Umbilical cord (tissue), 2 donors: ENCODE results near the gene SIAH3. TPM values are rescaled to one million over a fixed set of nuclear protein-coding genes. Genes with fewer than 3 reads are reported as not detected.

Experiments
- DNase-seq: peaks from one replicate; pipeline ENCODE4 v3.0.0-alpha.2; 2015; ENCODE audit warnings: low spot score
- total RNA-seq: library from RNA; depleted of rRNA; stranded (reverse); fragments of >200 nt; gene quantifications from one replicate; pipeline ENCODE4 v1.2.3, GENCODE V29; 2014; ENCODE audit warnings: low replicate concordance; ENCODE audit not compliant: insufficient read depth

The SIAH3 gene
- total RNA-seq, 1 donor from 2014 or later, result 2.9 TPM

- no peak for DNase-seq
Observed at GRCh38 chr13:45742985-45743384, 108.6 kb downstream of the SIAH3 start.

- DNase-seq, result no peak
Observed at GRCh38 chr13:45737571-45738017, 114.0 kb downstream of the SIAH3 start.

GRCh38 chr13:45733361-45733760 lies 118.2 kb downstream of the SIAH3 start:
- no peak for DNase-seq

GRCh38 chr13:45732916-45733315 lies 118.6 kb downstream of the SIAH3 start:
- DNase-seq, result no peak

- DNase-seq, result no peak
Observed at GRCh38 chr13:45731455-45731854, 120.1 kb downstream of the SIAH3 start.

- DNase-seq, result peak; percentile 1
Observed at GRCh38 chr13:45728759-45729158, 122.8 kb downstream of the SIAH3 start.

Other genes with a start within 250 kb of the SIAH3 start
- not detected for gene ERICH6B, start 236.0 kb downstream of the SIAH3 start, total RNA-seq
- gene CBY2, start 149.4 kb downstream of the SIAH3 start, total RNA-seq, result 2.2 TPM
- 40.2 TPM for gene ZC3H13, start 201.0 kb upstream of the SIAH3 start, total RNA-seq